Right forelimb (tissue), 1 donor: ENCODE measurements around the gene DLGAP4.

Source experiments
- DNase-seq: peaks from one replicate; pipeline ENCODE4 v3.0.0-alpha.2; 2018

DLGAP4 gene

GRCh38 chr20:36572701-36573102, 266.6 kb downstream of the DLGAP4 start:
- DNase-seq = no peak

GRCh38 chr20:36573103-36573797, 267.1 kb downstream of the DLGAP4 start, which contains the start of gene TGIF2:
TSS of gene TGIF2 (plus strand) at chr20:36573597. CDS start at chr20:36578775, 5,178 bp downstream.
- peak; percentile 94 for DNase-seq

- no peak for DNase-seq
Measured at GRCh38 chr20:36573798-36574365, 267.7 kb downstream of the DLGAP4 start.

DNA sequence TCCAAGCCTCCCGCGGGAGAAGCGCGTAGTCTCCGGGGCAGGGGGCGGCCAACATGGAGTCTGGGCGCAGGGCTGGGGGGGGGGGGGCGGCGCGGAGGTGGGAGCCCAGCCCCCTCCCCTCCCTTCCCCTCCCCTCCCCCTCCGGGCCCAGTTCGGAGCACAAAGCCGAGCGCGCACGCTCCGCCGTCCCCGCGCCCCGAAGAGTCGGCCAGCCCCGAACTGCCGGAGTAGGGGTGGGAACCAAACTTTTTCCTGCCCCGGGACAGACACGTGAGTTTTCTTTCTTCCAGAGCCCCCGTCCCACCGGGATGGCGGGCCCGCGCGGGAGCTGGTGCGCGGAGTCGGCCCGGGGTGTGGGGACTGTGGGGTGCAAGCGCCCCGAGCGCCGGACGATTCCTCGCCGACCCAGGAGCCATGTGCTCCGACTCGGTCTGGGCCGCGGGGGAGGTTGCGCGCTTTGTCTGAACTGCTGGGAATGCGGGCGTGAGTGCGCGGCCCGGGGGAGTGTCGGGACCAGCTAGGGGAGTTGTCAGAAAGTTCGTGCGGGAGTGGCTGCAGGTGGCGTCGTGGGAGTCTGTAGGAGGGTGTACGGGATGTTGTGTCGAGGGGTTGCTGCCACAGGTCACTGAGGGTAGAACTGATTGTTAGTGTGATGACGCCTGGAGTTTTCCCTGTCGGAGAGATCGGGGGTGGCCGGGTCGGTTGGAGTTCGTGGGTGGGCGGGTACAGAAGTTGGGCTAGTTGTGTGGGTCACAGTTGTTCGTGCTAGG, 268.4 kb downstream of the DLGAP4 start:
- peak; percentile 73 for DNase-seq

DNA sequence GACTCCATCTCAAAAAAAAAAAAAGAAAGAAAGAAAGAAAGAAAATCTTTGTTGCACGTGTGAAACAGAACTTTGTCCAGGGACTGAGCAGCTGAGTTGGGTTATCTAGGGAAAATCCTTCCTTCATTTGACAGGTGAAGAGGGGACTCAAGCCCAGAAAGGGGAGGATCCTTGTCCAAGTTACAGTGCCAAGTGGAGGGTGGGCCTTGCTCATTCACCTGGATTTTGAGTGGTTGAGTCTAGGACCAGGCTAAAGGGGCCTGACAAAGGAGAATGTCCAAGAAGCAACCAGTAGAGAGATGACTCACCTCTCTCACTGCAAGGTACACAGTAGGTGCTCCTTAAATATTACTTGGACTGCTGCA, 269.9 kb downstream of the DLGAP4 start:
- no peak for DNase-seq
